K562 (cell line): Measurements from ENCODE around the gene NUCKS1. TPM values are rescaled to one million over a fixed set of nuclear protein-coding genes. Genes with fewer than 3 reads are reported as not detected.
A peak's percentile ranks its signal among the peaks of the same experiment; 100 is the strongest.

Experiments used
- CTBP1 ChIP-seq: fragments of 450-650 bp; IDR thresholded peaks from 2 replicates; pipeline ENCODE4 v1.6.1; 2016; ENCODE audit warnings: borderline replicate concordance
- ETV5 ChIP-seq: sonication (generic); formaldehyde crosslinking; IDR thresholded peaks from 2 replicates; pipeline ENCODE4 v1.4.0; 2020; ENCODE audit warnings: low read depth, mild to moderate bottlenecking, missing genetic modification reagents
- FOXA1 ChIP-seq: fragments of 450-650 bp; IDR thresholded peaks from 2 replicates; pipeline ENCODE4 v1.6.1; 2016; ENCODE audit warnings: mild to moderate bottlenecking, borderline replicate concordance
- GATAD2A ChIP-seq: fragments of 450-650 bp; IDR thresholded peaks from 2 replicates; pipeline ENCODE4 v1.6.1; 2017
- JUND ChIP-seq, 2 experiments: IDR thresholded peaks; 2 replicates in 1 of 2; 3 replicates in 1 of 2; pipeline ENCODE4 v1.6.1; 2011; ENCODE audit warnings: borderline replicate concordance in 2 of 2, low read depth in 2 of 2, low read length in 2 of 2, improper control_type of control experiment in 1 of 2, missing biosample characterization in 1 of 2, missing genetic modification characterization in 1 of 2, missing genetic modification reagents in 1 of 2
- LARP7 ChIP-seq: fragments of 450-650 bp; IDR thresholded peaks from 2 replicates; pipeline ENCODE4 v1.6.1; 2016
- MIER1 ChIP-seq: fragments of 450-650 bp; IDR thresholded peaks from 2 replicates; pipeline ENCODE4 v1.6.1; 2016; ENCODE audit warnings: antibody characterized with exemption, mild to moderate bottlenecking, low read depth
- PHTF2 ChIP-seq: fragments of 250-450 bp; sonication (Bioruptor Pico); IDR thresholded peaks from 2 replicates; pipeline ENCODE4 v1.5.0; 2021; ENCODE audit warnings: mild to moderate bottlenecking
- POLR2AphosphoS2 ChIP-seq: IDR thresholded peaks from 2 replicates; pipeline ENCODE4 v1.6.1; 2012; ENCODE audit warnings: low read length, improper control_type of control experiment
- RBM17 ChIP-seq: fragments of 200-400 bp; formaldehyde crosslinking; IDR thresholded peaks from 2 replicates; pipeline ENCODE4 v1.6.1; 2017; ENCODE audit warnings: low read depth, mild to moderate bottlenecking, low read length, borderline replicate concordance
- ZNF232 ChIP-seq: sonication (generic); formaldehyde crosslinking; IDR thresholded peaks from 2 replicates; pipeline ENCODE4 v1.8.0; 2022; ENCODE audit warnings: mild to moderate bottlenecking, missing genetic modification reagents
- polyA plus RNA-seq, 8 experiments: library from polyadenylated mRNA; depleted of rRNA in 4 of 8; stranded (reverse) in 5 of 8; unstranded in 3 of 8; fragments of >200 nt; fragmentation: Nextera tagmentation in 2 of 8; fragmentation: Illumina TruSeq in 1 of 8; extraction: Ambion mirVana in 2 of 8; extraction: Trizol in 1 of 8; gene quantifications; 2 replicates each; pipeline versions ENCODE4 v1.2.1 to v1.2.3, GENCODE V29; 2011 to 2014; ENCODE audit warnings: inconsistent platforms in 1 of 8, missing spikeins in 1 of 8
- total RNA-seq, 7 experiments: library from RNA; depleted of rRNA in 6 of 7; stranded (reverse); fragments of >200 nt in 6 of 7; fragmentation: Illumina TruSeq in 2 of 7; extraction: Trizol in 2 of 7; gene quantifications; 2 replicates each; pipeline versions ENCODE4 v1.2.1 to v1.2.3, GENCODE V29; 2011 to 2021; ENCODE audit warnings: low replicate concordance in 1 of 7
- TF ChIP-seq, protein P1 (sequence below): fragments of 450-650 bp; IDR thresholded peaks from 2 replicates; pipeline ENCODE4 v1.6.1; 2017; ENCODE audit warnings: antibody characterized with exemption
- TF ChIP-seq, protein P2 (sequence below), 2 experiments: fragments of 450-650 bp in 1 of 2; sonication (generic) in 1 of 2; formaldehyde crosslinking in 1 of 2; IDR thresholded peaks; 2 replicates each; pipeline versions ENCODE4 v1.7.1 to v1.9.0; 2016 to 2022; ENCODE audit warnings: inconsistent platforms in 1 of 2, mild to moderate bottlenecking in 1 of 2, missing genetic modification reagents in 1 of 2
- TF ChIP-seq, protein P3 (sequence below): fragments of 450-650 bp; IDR thresholded peaks from 2 replicates; pipeline ENCODE4 v1.6.1; 2016; ENCODE audit warnings: low read depth, mild to moderate bottlenecking, moderate library complexity

Gene NUCKS1
- total and polyA plus RNA-seq, 9 of the 15 experiments (the other 6 are each of a cell fraction or from before 2014, with no cell fraction given), result 66.7 to 244 (median 149) TPM

DNA sequence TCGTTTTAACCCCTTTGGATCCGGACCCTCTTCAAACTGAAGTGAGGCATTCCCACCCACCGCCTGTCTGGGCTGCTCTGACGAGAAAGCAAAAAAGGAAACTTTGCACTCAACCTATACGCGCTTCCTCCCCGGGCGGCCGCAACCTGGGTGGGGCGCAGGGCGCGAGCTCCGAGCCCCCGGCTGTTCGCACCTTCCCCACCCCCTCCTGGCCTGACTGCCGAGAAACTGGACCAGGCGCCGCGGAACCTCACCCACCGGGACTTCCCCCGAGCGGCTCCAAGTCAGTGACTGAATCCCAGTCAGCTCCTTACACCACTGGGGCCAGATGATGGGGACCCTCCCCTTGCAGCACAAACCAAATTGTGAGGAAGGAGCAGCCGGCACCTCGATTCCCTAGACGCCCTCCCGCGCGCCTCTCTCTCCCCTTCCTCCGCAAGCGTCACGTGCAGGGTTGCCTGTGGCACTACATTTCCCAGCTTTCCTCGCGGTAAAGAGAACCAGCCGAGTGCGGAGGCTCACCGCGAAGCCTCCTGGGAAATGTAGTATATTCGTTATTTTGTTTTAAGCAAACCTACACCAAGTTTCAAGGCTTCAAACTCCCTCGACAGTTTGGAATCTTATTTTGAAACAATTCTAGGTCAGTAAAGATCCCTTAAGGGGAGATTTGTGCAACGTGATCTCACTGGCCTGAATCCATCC is 25.2 kb upstream of the NUCKS1 start, which contains the start of gene RAB29 (continued):
- TF ChIP-seq, protein P1, sequence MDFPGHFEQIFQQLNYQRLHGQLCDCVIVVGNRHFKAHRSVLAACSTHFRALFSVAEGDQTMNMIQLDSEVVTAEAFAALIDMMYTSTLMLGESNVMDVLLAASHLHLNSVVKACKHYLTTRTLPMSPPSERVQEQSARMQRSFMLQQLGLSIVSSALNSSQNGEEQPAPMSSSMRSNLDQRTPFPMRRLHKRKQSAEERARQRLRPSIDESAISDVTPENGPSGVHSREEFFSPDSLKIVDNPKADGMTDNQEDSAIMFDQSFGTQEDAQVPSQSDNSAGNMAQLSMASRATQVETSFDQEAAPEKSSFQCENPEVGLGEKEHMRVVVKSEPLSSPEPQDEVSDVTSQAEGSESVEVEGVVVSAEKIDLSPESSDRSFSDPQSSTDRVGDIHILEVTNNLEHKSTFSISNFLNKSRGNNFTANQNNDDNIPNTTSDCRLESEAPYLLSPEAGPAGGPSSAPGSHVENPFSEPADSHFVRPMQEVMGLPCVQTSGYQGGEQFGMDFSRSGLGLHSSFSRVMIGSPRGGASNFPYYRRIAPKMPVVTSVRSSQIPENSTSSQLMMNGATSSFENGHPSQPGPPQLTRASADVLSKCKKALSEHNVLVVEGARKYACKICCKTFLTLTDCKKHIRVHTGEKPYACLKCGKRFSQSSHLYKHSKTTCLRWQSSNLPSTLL, result no peak
- TF ChIP-seq ETV5 (no peak), LARP7 (peak; percentile 76; the same call in 1 of the 2 replicates), GATAD2A (0 out of 2 replicates have a peak, but pooled peaks have one; percentile 44), ZNF232 (CRISPR knock-in tag) (no peak), JUND (IDR thresholded peaks at IDR 0.05; ENCODE audit: borderline replicate concordance, low read depth, low read length) (0 out of 2 replicates have a peak, but pooled peaks have one; percentile 2), JUND (tag; IDR thresholded peaks at IDR 0.05; ENCODE audit: borderline replicate concordance, low read depth, low read length) (no peak; the same call in 2 of the 3 replicates), RBM17 (no peak), POLR2AphosphoS2 (no peak), PHTF2 (CRISPR knock-in tag) (no peak), CTBP1 (peak; percentile 61; the same call in 1 of the 2 replicates), MIER1 (0 out of 2 replicates have a peak, but pooled peaks have one; percentile 31), FOXA1 (no peak)
- TF ChIP-seq, protein P2, sequence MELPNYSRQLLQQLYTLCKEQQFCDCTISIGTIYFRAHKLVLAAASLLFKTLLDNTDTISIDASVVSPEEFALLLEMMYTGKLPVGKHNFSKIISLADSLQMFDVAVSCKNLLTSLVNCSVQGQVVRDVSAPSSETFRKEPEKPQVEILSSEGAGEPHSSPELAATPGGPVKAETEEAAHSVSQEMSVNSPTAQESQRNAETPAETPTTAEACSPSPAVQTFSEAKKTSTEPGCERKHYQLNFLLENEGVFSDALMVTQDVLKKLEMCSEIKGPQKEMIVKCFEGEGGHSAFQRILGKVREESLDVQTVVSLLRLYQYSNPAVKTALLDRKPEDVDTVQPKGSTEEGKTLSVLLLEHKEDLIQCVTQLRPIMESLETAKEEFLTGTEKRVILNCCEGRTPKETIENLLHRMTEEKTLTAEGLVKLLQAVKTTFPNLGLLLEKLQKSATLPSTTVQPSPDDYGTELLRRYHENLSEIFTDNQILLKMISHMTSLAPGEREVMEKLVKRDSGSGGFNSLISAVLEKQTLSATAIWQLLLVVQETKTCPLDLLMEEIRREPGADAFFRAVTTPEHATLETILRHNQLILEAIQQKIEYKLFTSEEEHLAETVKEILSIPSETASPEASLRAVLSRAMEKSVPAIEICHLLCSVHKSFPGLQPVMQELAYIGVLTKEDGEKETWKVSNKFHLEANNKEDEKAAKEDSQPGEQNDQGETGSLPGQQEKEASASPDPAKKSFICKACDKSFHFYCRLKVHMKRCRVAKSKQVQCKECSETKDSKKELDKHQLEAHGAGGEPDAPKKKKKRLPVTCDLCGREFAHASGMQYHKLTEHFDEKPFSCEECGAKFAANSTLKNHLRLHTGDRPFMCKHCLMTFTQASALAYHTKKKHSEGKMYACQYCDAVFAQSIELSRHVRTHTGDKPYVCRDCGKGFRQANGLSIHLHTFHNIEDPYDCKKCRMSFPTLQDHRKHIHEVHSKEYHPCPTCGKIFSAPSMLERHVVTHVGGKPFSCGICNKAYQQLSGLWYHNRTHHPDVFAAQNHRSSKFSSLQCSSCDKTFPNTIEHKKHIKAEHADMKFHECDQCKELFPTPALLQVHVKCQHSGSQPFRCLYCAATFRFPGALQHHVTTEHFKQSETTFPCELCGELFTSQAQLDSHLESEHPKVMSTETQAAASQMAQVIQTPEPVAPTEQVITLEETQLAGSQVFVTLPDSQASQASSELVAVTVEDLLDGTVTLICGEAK (IDR thresholded peaks at IDR 0.05), result peak; percentile 63
- TF ChIP-seq, protein P2 (CRISPR knock-in tag; IDR thresholded peaks at IDR 0.05), result no peak
- TF ChIP-seq, protein P3, sequence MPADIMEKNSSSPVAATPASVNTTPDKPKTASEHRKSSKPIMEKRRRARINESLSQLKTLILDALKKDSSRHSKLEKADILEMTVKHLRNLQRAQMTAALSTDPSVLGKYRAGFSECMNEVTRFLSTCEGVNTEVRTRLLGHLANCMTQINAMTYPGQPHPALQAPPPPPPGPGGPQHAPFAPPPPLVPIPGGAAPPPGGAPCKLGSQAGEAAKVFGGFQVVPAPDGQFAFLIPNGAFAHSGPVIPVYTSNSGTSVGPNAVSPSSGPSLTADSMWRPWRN, result no peak
